GM19240 (cell line): ENCODE results near the gene RPL18A.

Experiments
- DNase-seq: peaks from one replicate; pipeline ENCODE4 v3.0.0; 2011; ENCODE audit warnings: low spot score; ENCODE audit not compliant: insufficient read length

RPL18A gene

DNA sequence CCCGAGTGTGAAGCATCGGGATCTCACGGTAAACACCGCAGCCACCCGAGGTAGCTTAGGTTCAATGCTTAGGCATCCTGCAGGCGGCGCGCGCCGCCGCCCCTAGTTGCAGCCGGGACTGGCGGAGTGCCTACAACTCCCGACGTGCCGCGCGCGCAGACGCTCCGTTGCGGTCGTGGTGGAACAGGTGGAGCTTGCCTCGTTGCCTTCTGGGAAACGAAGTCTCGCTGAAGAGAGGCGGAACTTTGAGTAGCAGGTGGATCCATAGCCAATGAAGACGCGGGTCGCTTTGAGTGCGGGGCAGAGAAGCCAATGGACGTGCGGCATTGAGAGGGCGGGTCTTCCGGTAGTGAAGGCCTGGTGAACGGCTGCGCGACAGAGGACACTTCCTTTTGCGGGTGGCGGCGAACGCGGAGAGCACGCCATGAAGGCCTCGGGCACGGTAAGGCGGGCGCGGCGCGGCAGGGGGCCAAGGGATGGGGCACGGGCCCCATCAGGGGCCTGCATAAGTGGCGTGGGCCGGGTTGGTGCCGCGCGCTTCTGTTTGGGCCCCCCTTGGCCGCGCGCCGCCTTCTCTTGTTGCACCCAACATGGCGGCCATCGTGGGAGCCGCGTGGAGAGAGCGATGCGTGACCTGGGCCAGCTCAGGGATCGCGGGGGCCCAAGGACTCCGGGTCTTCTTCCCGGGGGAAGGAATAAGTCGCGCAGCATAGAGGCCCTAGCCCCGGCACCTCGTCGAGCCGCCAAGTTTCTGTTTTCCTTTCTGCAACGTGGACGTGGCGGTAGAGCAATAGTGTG lies at the start of gene RPL18A:
TSS of gene RPL18A (plus strand) at position 378 of the 798 bp plus-strand sequence. CDS start at position 425, 47 bp downstream.
- peak; percentile 92 for DNase-seq

DNA sequence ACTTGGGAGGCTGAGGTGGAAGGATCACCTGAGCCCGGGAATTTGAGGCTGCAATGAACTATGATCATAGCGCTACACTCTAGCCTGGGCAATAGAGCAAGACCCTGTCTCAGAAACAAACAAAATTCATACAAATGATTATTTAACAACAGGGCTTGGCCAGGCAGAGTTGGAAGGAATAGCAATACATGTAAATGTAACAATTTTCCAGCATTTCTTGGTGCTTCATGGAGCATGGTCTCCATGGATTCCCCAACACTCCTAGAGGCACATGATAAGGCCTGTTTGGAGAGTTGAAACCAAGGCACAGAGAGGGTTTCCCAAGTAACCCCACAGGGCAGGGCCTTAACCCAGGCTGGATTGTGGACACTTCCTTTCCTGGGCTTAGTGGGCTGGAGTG lies 48.6 kb upstream of the RPL18A start:
- no peak for DNase-seq

DNA sequence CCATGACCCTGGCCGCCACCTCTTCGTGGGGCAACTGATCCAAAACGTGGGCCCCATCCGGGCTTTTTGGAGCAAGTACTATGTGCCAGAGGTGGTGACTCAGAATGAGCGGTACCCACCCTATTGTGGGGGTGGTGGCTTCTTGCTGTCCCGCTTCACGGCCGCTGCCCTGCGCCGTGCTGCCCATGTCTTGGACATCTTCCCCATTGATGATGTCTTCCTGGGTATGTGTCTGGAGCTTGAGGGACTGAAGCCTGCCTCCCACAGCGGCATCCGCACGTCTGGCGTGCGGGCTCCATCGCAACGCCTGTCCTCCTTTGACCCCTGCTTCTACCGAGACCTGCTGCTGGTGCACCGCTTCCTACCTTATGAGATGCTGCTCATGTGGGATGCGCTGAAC lies 48.0 kb upstream of the RPL18A start:
- no peak for DNase-seq

DNA sequence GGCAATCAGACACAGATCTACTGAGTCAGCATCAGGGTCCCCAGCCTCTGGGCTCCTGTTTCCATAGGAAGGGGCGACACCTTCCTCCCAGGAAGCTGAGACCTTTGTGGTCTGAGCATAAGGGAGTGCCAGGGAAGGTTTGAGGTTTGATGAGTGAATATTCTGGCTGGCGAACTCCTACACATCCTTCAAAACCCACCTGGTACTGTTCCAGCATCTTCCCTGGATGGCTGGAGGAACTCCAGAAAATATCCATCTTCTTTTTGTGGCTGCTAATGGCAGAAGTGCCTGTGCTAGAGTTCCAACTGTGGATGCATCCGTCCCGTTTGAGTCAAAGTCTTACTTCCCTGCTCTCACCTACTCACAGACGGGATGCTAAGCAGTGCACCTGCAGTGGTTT lies 47.6 kb upstream of the RPL18A start:
- DNase-seq: no peak

DNA sequence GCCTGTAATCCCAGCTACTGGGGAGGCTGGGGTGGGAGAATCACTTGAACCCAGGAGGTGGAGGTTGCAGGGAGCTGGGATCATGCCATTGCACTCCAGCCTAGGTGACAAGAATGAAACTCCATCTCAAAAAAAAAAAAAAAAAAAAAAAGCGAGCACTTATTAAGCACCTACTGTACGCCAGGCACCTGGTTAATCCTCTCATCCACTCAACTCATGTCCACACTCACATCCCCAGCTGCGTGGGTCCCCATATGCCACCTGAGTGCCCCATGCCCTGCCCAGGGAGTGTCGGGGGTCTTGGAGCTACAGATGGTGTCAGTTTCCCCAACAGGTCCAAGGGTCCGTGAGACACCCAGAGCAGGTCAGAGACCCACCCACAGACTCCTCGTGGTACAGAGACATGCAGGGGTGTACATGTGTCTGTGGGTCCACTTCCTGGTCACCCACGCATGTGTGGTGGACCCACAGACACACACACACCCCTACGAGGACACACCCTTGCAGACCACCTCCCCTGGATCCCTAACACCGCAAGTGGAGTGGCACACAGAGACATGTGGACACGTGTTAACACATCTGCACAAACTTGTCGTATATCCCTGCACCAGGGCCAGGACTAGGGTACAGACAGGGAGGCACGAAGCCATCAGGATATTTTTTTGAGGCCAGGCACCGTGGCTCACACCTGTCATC lies 41.9 kb upstream of the RPL18A start:
- DNase-seq: no peak

DNA sequence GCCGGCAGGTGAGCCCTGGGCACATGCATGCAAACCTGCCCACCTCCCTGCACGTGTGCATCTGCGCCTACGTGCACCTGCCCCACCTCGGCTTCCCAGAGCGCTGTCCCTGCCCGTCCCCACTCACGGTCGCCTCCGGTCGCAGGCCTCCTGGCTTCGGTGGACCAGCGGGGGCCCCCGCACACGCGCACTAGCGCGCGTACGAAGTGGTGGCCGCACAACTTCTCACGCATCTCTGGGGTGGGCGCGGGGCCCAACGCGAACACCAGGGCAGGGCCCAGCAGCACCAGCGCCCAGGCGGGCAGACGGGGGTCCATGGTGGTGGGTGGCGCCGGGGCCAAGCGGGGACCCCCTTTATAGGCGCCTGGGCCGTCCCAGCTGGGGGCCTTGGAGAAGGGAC lies 38.5 kb upstream of the RPL18A start, which contains the start of gene INSL3:
TSS of gene INSL3 (minus strand) at position 330 of the 400 bp plus-strand sequence. CDS start at position 317, 13 bp downstream.
- no peak for DNase-seq

DNA sequence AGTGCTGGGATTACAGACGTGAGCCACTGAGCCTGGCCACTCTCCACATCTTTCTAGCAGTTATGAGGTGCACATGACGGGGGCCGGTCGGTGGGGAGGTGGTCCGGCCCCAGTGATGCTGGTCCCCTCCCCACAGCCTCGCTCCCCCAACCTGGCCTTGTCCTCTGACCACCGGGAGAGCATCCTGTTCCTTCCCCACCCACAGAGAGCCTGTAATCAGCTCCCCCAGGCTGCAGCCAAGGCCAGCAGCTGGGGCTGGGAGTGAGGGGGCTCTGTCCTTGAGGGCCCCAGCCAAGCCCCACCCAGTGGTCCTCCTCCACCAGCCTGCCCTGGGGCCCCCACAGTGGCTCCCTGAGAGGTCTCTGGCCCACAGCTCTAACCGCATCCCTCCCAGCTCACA lies 35.4 kb upstream of the RPL18A start:
- DNase-seq: no peak

DNA sequence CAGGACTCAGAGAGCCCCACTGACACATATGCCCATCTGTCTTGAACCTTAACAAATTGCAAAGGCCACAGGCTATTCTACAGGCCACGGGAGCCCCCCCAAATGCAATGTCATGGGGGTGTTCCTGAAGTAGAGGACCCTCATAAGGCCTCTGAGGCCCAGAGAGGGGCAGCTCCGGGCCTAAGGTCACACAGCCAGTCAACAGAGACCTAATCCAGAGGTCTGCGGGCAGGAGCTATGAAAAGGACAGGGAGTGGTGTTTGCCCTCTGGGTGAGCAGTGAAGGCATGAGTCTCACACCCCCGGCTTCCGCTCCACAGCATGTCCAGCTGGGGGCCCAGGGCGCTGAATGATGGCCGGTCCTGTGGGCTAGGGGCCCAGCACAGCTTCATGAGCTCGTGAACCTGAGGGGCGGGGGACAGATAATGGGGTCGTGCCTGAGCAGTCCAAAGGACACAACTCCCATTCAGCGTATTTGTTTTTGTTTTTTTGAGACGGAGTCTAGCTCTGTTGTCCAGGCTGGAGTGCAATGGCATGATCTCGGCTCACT lies 33.1 kb upstream of the RPL18A start:
- no peak for DNase-seq

DNA sequence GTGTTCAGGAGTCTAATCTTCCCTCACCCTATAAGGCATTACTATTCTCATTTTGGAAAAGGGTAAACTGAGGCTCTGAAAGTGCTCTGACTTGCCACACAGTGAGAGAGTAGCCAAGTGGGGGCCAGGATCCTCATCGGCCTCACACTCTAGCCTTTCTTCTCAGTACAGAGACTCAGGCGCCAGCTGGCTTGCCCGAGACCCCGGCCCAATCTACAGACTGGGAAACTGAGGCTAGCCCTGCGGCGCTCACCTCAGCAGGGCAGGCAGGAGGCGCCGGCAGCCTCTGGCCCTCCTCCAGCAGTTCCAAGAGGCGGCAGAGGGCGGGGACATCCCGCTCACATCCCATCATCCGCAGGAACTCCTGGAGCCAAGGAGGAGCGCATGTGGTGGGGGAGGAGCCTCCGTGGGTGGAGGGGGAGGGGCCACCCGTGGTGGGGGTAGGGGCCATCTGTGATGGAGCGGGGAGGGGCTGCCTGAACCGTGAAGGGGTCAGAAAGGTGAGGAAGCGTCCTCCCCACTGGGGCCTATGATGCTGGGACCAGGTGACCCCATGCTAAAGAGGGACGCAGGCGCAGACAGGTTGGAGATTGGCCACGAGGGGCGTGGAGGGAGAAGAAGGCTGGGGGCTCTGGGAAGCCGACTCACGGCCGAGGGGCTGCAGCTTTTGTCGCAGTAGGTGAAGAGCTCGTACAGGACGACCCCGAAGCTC lies 29.7 kb upstream of the RPL18A start:
- DNase-seq: no peak

DNA sequence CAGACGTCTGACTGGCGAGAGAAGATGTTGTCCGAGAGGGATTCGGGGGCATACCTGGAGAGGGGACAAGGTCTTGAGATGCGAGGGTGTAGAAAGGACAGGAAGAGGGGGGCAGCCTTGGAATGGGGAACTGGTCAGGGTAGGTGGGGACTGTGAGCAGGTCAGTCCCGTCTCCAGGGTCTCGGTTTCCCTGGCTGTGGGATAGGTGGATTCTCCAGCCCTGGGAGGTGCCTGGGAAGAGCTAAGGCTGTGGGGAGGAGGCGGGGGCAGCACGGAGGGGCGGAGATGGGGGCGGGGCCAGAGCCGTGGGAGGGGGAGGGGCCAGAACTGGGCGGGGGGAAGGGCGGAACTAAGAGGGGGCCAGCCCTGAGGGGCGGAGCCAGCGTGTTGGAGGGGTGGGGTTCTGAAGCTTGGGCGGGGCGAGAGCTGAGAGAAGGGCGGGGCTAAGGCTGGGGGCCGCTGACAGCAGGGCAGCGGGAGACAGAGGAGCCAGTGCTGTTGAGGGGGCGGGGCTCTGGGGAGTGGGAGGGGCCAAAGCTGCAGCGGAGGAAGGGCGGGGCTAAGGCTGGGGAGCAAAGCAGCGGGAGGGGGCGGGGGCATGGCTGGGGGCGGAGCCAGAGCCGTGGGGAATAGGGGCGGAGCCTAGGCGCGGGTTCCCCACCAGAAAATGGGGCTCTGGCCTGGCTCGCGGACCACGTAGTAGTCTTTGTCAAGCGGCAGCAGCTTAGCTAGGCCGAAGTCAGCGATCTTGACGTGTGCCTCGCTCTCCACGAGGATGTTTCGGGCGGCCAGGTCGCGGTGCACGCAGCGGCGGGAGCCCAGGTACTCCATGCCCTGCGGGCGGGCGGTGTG lies 28.9 kb upstream of the RPL18A start:
- DNase-seq: peak; percentile 51

DNA sequence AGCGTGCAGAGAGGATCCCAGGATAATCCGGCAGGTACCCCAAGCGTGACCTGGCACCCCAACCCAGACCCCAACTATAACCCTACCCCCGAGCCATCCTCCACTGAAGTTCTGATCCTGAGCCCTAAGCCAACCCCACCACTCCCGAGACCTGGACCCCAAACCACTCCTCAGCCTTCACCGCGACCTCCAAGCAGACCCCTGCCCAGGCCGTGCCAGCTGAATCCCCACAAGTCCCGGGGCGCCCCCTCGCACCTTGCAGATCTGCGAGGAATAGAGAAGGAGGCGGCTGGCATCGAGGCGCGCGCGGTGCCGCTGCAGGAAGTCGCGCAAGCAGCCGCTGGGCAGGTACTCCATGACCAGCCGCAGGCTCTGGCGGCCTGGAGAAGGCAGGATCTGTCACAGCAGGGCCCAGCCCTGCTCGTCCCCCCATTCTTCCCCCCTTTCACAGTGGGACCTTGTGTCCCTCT lies 28.3 kb upstream of the RPL18A start:
- DNase-seq: no peak

DNA sequence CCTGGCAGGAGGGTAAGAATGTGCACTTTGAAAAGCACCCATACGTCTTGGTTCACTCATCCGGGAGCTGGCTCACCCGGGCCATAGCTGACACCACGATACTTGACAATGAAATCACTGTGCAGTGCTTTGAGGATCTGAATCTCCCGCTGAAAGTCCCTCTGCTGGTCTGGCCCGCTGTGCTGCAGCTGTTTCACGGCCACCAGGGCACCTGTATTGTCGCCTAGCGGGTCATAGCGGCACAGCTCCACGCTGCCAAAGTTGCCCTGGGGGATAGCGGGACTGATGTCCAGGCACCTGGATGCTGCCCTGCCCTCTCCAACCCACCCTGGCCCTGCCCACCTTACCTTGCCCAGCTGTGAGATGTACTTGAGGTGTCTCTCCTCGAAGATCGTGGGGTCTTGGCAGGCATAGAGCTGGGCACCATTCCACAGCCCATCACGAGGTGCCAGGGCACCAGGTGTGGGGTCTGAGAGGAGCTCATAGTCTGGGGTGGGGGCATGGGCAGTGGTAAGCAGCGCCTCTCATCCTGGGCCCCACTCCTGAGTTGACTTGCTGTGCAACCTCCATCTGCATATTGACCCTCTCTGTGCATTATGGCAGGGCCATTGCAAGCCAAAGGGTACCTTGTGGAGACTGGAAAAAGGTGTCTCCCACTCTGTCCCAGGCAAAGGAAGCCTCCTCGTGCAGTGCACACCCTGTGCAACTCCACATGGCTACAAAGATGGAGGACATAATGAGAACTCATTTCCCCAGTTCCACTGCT lies 27.1 kb upstream of the RPL18A start:
- DNase-seq: no peak

DNA sequence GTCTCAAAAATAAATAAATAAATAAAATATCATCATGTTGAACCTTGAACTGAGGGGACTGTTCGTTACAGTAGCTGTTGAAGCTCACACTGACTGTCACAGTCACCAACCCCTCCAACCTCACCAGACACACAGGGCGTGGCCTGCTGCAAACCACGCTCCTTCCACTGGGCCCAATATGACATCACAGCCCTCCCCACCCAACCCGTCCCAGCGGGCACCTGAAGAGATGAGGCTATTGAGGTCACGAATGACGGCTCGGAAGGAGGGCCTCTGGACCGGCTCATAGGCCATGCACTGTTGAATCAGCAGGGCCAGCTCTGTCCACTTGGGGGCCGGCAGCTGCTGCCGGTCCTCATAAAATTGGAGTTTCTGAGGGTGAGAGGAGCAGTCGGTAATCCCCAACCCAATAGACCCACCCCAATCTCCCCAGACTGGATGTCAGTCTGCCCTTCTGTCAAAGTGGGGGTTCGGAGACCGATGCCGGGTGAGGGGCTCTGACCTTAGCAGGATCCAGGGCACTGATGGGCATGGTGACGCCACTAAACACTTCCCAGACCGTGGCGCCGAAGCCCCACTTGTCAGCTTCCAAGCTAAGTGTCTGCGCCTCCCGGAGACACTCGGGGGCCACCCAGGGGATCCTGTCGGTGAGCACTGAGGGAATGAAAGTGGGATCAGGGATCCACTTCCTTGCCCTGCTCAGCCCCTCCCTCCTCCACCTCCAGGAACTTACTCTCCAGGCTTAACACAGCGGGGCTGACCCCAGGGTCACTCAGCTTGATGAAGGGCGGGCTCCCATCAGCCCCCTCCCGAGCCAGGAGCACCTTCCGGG lies 25.1 kb upstream of the RPL18A start:
- DNase-seq: no peak

DNA sequence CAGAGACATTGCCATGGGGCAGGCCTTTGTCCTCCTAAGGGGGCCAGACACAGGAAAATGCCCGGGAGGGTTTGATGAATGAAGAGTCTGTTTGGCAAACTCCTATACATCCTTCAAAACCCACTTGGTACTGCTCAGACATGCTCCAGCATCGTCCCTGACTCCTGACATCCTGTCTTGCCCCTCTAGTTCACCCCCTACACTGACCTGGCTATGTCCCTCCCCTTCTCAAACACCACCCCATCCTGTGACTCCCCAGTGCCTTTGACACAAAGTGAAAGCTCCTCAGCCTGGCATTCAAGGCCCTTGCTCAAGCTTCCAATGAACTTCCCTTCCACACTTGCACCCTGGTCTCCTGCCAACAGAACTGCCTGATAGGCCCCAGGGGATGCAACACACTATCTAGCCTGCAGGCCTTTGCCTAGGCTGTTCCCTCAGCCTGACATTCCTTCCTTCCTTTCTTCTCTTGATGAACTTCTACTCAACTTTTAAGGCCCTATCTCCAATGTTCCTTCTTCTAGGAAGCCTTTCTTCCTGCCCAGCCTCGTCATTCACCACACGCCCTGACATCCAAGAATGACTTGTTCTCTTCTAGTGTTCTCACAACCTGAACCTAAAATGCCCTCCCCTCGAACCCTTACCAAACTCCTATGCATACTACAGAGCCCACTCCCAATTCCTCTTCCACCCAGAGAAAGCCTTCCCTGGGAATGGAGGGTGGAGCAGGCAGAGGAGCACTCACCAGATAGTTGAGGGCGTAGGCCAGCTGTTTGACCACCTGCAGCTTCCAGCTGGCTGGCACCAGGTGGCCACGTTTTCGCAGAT lies 24.3 kb upstream of the RPL18A start:
- no peak for DNase-seq

DNA sequence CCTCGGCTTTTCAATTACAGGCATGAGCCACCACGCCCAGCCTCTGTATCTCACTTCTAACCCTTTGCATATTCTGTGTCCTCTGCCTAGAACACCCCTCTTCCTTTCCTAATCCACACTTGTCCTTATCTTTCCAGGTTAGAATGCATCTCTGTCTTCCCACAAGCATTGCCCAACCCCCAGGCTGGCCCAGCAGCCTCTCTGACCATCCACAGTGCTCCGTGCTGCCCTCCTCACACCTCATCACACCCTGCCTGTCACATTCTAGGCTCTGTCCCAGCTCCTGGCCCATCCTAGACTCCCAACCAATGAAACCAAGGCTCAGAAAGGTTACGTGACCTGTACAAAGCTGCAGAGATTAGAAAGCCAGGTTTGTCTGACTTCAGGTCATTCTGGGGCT lies 23.2 kb upstream of the RPL18A start:
- DNase-seq: no peak

DNA sequence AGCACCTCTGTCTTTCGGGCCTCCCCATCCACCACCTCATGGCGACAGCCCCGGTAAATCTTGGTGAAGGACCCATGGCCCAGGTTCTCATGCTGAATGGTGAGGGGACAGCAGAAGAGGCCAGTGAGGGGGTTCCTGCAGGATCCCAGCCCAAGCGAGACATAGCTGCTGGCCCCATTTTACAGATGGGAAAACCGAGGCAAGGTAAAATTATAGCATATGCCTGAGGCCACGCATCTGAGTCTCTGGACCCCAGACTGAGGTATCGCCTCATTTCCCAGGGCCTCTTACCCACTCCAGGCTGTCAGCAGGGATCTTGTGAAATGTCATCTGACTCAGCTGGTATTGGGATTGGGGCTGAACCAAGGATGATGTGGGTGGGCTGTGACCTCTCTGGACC lies 21.7 kb upstream of the RPL18A start:
- DNase-seq: no peak

DNA sequence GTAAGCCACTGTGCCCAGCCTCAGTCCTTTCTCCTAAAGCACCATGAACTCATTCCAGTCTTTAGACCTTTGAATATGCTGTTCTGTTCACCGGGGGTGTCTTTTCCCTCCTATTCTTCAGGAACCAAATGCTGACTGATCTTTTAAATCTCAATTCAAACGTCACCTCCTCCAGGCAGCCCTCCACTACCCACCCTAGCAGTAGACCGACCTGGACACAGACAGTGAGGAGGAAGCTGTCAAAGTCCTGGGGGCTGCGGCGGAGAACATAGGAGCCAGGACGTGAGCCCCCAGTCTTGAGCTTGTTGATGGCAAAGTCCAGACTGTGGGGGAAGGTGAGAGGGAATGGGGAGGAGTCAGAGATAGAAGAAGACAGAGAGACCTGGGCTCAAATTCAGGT lies 19.7 kb upstream of the RPL18A start:
- no peak for DNase-seq

DNA sequence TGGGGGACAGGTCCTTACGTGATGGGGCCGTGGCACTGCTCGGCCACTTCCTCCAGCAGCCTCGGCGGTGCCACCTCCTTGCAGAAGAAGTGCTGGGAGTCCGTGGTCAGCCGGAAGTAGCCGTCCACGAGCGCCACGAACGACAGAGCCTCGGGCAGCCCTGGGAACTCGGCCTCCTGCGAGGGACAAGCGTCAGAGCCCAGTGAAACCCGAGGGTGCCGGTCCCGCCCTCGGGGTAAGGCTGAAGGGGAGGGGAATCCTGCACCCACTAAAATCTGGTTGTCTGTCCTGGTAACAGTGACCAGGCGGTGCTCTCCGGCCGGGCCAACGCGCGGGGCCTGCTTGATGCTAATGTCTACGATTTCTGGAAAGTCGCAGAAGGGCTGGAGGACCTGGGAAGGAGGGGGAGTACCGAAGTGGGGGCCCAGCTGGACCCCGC lies 18.3 kb upstream of the RPL18A start:
- no peak for DNase-seq
